Esophagus muscularis mucosa (tissue), 4 donors: ENCODE measurements around the gene RNLS. TPM values are rescaled to one million over a fixed set of nuclear protein-coding genes. Genes with fewer than 3 reads are reported as not detected.
"Not testable (repeated sequence)": the region's sequence is repeated elsewhere in the genome, so short reads cannot be mapped to it uniquely, and the experiment has no call there.

Source experiments
- DNase-seq: peaks from one replicate; pipeline ENCODE4 v3.0.0-alpha.2; 2017; ENCODE audit errors: extremely low spot score
- H3K27ac ChIP-seq, 4 donors: fragments of 200-600 bp; sonication (generic); replicated peaks in 1 of 4; 1 replicate in 3 of 4; 2 replicates in 1 of 4; pipeline ENCODE4 v1.5.1; 2016 to 2019; ENCODE audit warnings: mild to moderate bottlenecking in 1 of 4
- H3K27me3 ChIP-seq, 4 donors: fragments of 200-600 bp; sonication (generic); one replicate each; pipeline versions ENCODE4 v1.5.1 to v1.6.0; 2016 to 2019
- H3K36me3 ChIP-seq, 4 donors: fragments of 200-600 bp; sonication (generic); one replicate each; pipeline ENCODE4 v1.5.1; 2016 to 2019
- H3K4me1 ChIP-seq, 4 donors: fragments of 200-600 bp; sonication (generic); one replicate each; pipeline ENCODE4 v1.5.1; 2016 to 2019
- H3K4me3 ChIP-seq, 4 donors: fragments of 200-600 bp; sonication (generic); 1 replicate in 2 of 4; 2 replicates in 2 of 4; pipeline ENCODE4 v1.5.1; 2016 to 2019; ENCODE audit warnings: mild to moderate bottlenecking in 4 of 4, moderate library complexity in 1 of 4
- H3K9me3 ChIP-seq, 4 donors: fragments of 200-600 bp; sonication (generic); 1 replicate in 3 of 4; 2 replicates in 1 of 4; pipeline ENCODE4 v1.5.1; 2016 to 2019
- EP300 ChIP-seq: sonication (generic); formaldehyde crosslinking; IDR thresholded peaks from one replicate; pipeline ENCODE4 v1.6.1; 2017; ENCODE audit warnings: antibody characterized with exemption
- POLR2A ChIP-seq: fragments of 450-650 bp; IDR thresholded peaks from one replicate; pipeline ENCODE4 v1.6.1; 2017; ENCODE audit warnings: antibody characterized with exemption, moderate library complexity, mild to moderate bottlenecking, low read depth
- POLR2AphosphoS5 ChIP-seq, 2 donors: sonication (generic); formaldehyde crosslinking; IDR thresholded peaks; one replicate each; pipeline ENCODE4 v1.6.1; 2017; ENCODE audit warnings: antibody characterized with exemption in 2 of 2
- WGBS: methylation state at CpG from one replicate; pipeline ENCODE4 v1.1.5; 2018; 5-methylcytosine and 5-hydroxymethylcytosine counted together
- intact Hi-C: fragments of 100-400 bp; cut with DNase I; formaldehyde crosslinking; loops from one replicate; pipeline ENCODE4 v1.15.1; 2023
- total RNA-seq, 4 donors: library from RNA; depleted of rRNA; stranded (reverse); fragments of >200 nt; gene quantifications; one replicate each; pipeline versions ENCODE4 v1.1.0 to v1.2.1, GENCODE V29; 2016
- TF ChIP-seq, protein P1 (sequence below), 3 experiments: fragments of 200-600 bp in 2 of 3; fragments of 450-650 bp in 1 of 3; sonication (generic) in 2 of 3; IDR thresholded peaks; one replicate each; pipeline ENCODE4 v1.5.1; 2017 to 2019; ENCODE audit warnings: antibody characterized with exemption in 3 of 3, mild to moderate bottlenecking in 2 of 3, moderate library complexity in 1 of 3

The RNLS gene
- total RNA-seq, 4 donors from 2014 or later = 6.7 to 12.9 (median 10.9) TPM

DNA sequence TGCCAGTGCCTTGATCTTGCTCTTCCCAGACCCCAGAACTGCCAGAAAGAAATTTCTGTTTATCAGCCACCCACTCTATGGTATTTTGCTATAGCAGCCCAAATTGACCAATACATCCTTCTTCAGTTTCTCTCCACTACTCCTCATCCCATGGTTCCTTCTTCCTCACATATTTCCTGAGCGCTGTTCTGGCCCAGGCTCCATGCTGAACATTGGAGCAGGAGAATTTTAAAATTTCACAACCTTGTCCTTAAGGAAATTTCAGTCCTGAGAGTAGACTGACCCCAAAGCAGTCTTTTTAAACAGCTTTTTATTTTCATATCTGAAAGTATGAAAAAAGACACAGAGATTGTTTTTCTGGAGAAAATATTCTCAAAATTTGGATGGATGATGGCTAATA is 297.1 kb downstream of the RNLS start:
- TF ChIP-seq POLR2AphosphoS5 (IDR thresholded peaks at IDR 0.05) (no peak), POLR2A (no peak), EP300 (no peak)
- TF ChIP-seq, protein P1, sequence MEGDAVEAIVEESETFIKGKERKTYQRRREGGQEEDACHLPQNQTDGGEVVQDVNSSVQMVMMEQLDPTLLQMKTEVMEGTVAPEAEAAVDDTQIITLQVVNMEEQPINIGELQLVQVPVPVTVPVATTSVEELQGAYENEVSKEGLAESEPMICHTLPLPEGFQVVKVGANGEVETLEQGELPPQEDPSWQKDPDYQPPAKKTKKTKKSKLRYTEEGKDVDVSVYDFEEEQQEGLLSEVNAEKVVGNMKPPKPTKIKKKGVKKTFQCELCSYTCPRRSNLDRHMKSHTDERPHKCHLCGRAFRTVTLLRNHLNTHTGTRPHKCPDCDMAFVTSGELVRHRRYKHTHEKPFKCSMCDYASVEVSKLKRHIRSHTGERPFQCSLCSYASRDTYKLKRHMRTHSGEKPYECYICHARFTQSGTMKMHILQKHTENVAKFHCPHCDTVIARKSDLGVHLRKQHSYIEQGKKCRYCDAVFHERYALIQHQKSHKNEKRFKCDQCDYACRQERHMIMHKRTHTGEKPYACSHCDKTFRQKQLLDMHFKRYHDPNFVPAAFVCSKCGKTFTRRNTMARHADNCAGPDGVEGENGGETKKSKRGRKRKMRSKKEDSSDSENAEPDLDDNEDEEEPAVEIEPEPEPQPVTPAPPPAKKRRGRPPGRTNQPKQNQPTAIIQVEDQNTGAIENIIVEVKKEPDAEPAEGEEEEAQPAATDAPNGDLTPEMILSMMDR (IDR thresholded peaks at IDR 0.05) = no peak
- intact Hi-C loops = no loop called here
- H3K4me1 ChIP-seq = peaks cover 3 to 15% (median 12%) of the 10 kb centered on the region in 4 donors
- H3K4me3 ChIP-seq = no peak overlapping the region
- WGBS = 96% methylated on average over 1 of the region's 1 CpG
- H3K36me3 ChIP-seq = no peaks in the 10 kb centered on the region
- no peaks in the 10 kb centered on the region for H3K9me3 ChIP-seq
- no peaks in the 10 kb centered on the region for H3K27me3 ChIP-seq
- no peak overlapping the region for H3K27ac ChIP-seq
- DNase-seq = no peak

GRCh38 chr10:88281592-88282347 is 301.3 kb downstream of the RNLS start:
- TF ChIP-seq POLR2A (no peak), EP300 (no peak), POLR2AphosphoS5 (IDR thresholded peaks at IDR 0.05) (no peak)
- TF ChIP-seq, protein P1 (IDR thresholded peaks at IDR 0.05) = no peak
- intact Hi-C loops = no loop called here
- Histone ChIP-seq H3K4me1 (peaks cover 3 to 15% (median 12%) of the 10 kb centered on the region in 4 donors), H3K27me3 (no peaks in the 10 kb centered on the region), H3K27ac (no peak overlapping the region), H3K9me3 (no peaks in the 10 kb centered on the region), H3K36me3 (no peaks in the 10 kb centered on the region), H3K4me3 (no peak overlapping the region)
- WGBS = 73% methylated on average over 6 of the region's 6 CpGs
- no peak for DNase-seq

DNA sequence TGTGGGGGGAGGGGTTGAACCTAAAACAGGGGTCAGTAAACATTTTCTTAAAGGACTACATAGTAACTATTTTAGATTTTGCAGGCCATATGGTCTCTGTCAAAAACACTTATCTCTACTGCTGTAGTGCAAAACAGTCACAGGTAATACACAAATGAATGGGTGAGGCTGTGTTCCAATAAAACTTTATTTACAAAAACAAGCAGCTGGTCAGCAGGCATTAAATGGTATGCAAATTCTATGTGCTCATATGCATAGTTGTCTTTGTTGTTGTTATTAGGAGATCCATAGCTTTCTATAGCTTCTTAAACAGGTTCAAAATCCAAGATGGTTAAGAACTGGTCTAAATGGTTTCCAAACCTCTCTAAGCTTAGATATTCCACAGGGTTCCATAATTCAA is 302.6 kb downstream of the RNLS start:
- DNase-seq = no peak
- H3K4me3 ChIP-seq = no peak overlapping the region
- H3K4me1 ChIP-seq = peaks cover 3 to 15% (median 12%) of the 10 kb centered on the region in 4 donors
- H3K9me3 ChIP-seq = no peaks in the 10 kb centered on the region
- intact Hi-C loops = no loop called here
- TF ChIP-seq EP300 = no peak
- no peak for TF ChIP-seq POLR2AphosphoS5 (IDR thresholded peaks at IDR 0.05)
- TF ChIP-seq POLR2A = no peak
- TF ChIP-seq, protein P1 (IDR thresholded peaks at IDR 0.05) = no peak
- no peak overlapping the region for H3K27ac ChIP-seq
- H3K27me3 ChIP-seq = no peaks in the 10 kb centered on the region
- H3K36me3 ChIP-seq = no peaks in the 10 kb centered on the region

GRCh38 chr10:88278912-88279311 is 304.2 kb downstream of the RNLS start:
- intact Hi-C loops = no loop called here
- TF ChIP-seq POLR2AphosphoS5 (IDR thresholded peaks at IDR 0.05) (no peak), EP300 (no peak), POLR2A (no peak)
- TF ChIP-seq, protein P1 (IDR thresholded peaks at IDR 0.05) = no peak

GRCh38 chr10:88276945-88277344 is 306.2 kb downstream of the RNLS start:
- H3K27ac ChIP-seq, H3K4me3 ChIP-seq, intact Hi-C loops, H3K4me1 ChIP-seq, H3K9me3 ChIP-seq, DNase-seq, H3K27me3 ChIP-seq, H3K36me3 ChIP-seq: not testable (repeated sequence)
- 89% methylated on average over 4 of the region's 4 CpGs for WGBS

More at GRCh38 chr10:88278912-88279311, 304.2 kb downstream of the RNLS start:
- WGBS = 83% methylated on average over 2 of the region's 2 CpGs
- Histone ChIP-seq H3K36me3 (no peaks in the 10 kb centered on the region), H3K9me3 (no peaks in the 10 kb centered on the region), H3K4me1 (peaks cover 3 to 15% (median 12%) of the 10 kb centered on the region in 4 donors), H3K27me3 (no peaks in the 10 kb centered on the region), H3K27ac (no peak overlapping the region), H3K4me3 (no peak overlapping the region)
- DNase-seq = no peak
